MCF 10A (cell line): ENCODE data around the gene BAG3. TPM values are rescaled to one million over a fixed set of nuclear protein-coding genes. Genes with fewer than 3 reads are reported as not detected.
"Not testable (repeated sequence)": the region's sequence is repeated elsewhere in the genome, so short reads cannot be mapped to it uniquely, and the experiment has no call there.

Source experiments
- BruUV-seq: library from RNA; stranded (reverse); fragments of 400-500 nt; replicated peaks from 2 replicates; lab custom pipeline; 2021; lab: Mats Ljungman, UMichigan
- CTCF ChIA-PET: fragments of 300-600 bp; sonication (Branson Sonifier 250); formaldehyde crosslinking; extraction: SDS; loops from one replicate; lab custom pipeline; 2021; ENCODE audit warnings: antibody characterized with exemption, inconsistent platforms; lab: Yijun Ruan, JAX
- POLR2A ChIA-PET: fragments of 300-600, 350-650 bp; sonication (Branson Sonifier 250); formaldehyde crosslinking; extraction: SDS; loops from one replicate; lab custom pipeline; 2020; ENCODE audit warnings: antibody characterized with exemption, inconsistent platforms; lab: Yijun Ruan, JAX
- DNase-seq: peaks from one replicate; pipeline ENCODE4 v3.0.0-alpha.2; 2018; ENCODE audit not compliant: unreplicated experiment
- H3K27ac Mint-ChIP-seq: one replicate; pipeline ENCODE4 v1.8.0; 2022; ENCODE audit warnings: mild to moderate bottlenecking, low read depth, mixed read lengths; ENCODE audit not compliant: unreplicated experiment
- H3K27me3 Mint-ChIP-seq: one replicate; pipeline ENCODE4 v1.8.0; 2022; ENCODE audit warnings: mixed read lengths; ENCODE audit not compliant: insufficient read depth, unreplicated experiment
- H3K36me3 Mint-ChIP-seq: one replicate; pipeline ENCODE4 v1.8.0; 2022; ENCODE audit warnings: mild to moderate bottlenecking, moderate library complexity, mixed read lengths; ENCODE audit not compliant: insufficient read depth, unreplicated experiment
- H3K4me1 Mint-ChIP-seq: one replicate; pipeline ENCODE4 v1.8.0; 2022; ENCODE audit warnings: mixed read lengths; ENCODE audit not compliant: insufficient read depth, unreplicated experiment
- H3K4me3 Mint-ChIP-seq: one replicate; pipeline ENCODE4 v1.8.0; 2022; ENCODE audit warnings: mild to moderate bottlenecking, moderate library complexity, mixed read lengths; ENCODE audit not compliant: unreplicated experiment
- H3K9me3 Mint-ChIP-seq: one replicate; pipeline ENCODE4 v1.8.0; 2022; ENCODE audit warnings: mixed read lengths; ENCODE audit not compliant: unreplicated experiment
- intact Hi-C: fragments of 100-400 bp; cut with micrococcal nuclease; formaldehyde crosslinking; loops from 2 replicates; pipeline ENCODE4 v1.14.1; 2022
- total RNA-seq: library from RNA; stranded (reverse); gene quantifications from 2 replicates; pipeline ENCODE4 v1.2.3, GENCODE V29; 2022
- TF ChIP-seq, protein P1 (sequence below): fragments of 200-600 bp; IDR thresholded peaks from one replicate; pipeline ENCODE4 v1.8.0; 2022; ENCODE audit warnings: antibody characterized with exemption, mild to moderate bottlenecking; ENCODE audit not compliant: unreplicated experiment

The BAG3 gene
- total RNA-seq, 1 experiment from 2014 or later = 53.7 TPM

DNA sequence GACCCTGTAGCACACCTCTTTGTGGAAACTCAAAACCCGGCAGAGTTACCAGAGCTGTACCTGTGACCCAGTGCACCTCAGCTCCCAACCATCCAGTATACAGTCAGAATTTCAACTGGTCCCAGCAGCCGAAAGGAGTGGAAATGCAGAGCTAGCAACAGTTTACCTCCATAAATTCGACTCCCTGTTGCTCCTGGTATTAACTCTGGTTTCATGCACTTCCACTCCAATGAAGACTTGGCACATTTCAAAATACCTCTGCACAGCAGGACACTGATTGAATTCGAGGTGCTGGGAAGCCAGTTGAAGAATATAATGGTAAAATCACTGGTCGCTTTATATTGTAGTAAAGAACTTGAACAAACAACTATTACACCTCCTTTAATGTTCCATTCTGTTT is 36.5 kb upstream of the BAG3 start:
- POLR2A ChIA-PET = no interaction called here
- TF ChIP-seq, protein P1, sequence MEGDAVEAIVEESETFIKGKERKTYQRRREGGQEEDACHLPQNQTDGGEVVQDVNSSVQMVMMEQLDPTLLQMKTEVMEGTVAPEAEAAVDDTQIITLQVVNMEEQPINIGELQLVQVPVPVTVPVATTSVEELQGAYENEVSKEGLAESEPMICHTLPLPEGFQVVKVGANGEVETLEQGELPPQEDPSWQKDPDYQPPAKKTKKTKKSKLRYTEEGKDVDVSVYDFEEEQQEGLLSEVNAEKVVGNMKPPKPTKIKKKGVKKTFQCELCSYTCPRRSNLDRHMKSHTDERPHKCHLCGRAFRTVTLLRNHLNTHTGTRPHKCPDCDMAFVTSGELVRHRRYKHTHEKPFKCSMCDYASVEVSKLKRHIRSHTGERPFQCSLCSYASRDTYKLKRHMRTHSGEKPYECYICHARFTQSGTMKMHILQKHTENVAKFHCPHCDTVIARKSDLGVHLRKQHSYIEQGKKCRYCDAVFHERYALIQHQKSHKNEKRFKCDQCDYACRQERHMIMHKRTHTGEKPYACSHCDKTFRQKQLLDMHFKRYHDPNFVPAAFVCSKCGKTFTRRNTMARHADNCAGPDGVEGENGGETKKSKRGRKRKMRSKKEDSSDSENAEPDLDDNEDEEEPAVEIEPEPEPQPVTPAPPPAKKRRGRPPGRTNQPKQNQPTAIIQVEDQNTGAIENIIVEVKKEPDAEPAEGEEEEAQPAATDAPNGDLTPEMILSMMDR = no peak
- Mint-ChIP-seq H3K9me3 (peaks cover 12% of the 10 kb centered on the region), H3K27ac (no peak overlapping the region), H3K4me1 (no peaks in the 10 kb centered on the region), H3K27me3 (no peaks in the 10 kb centered on the region), H3K36me3 (no peaks in the 10 kb centered on the region), H3K4me3 (no peak overlapping the region)
- DNase-seq = no peak
- intact Hi-C loops = no loop called here
- CTCF ChIA-PET = interaction anchor here (1.3 kb wide), 1 partner anchor 245 kb away, joined by 3 read pairs; no protein-coding TSS in a partner anchor
- no TSS peak for BruUV-seq

DNA sequence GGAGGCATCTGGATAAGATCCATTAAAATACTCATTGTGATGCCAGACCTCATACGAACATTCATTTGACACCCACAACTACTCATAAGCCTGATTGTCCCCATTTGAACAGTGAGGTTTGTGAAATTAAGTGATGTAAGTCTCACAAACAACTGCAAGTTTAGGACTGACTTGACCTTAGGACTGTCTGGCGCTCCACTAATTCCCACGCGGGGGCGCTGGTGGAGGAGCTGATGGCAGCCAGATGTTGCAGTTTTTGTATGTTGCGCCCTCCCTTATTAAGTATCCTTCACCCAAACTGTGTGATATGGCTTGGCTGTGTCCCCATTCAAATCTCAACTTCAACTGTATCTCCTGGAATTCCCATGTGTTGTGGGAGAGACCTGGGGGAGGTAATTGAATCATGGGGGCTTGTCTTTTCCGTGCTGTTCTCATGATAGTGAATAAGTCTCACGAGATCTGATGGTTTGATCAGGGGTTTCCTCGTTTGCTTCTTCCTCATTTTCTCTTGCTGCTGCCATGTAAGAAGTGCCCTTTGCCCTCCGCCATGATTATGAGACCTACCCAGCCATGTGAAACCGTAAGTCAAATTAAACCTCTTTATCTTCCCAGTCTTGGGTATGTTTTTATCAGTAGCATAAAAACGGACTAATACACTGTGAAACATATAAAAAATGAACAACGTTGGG is 34.2 kb upstream of the BAG3 start:
- ChIA-PET CTCF (interaction anchor here (0.5 to 3.2 kb wide), 4 partner anchors 8 to 242 kb away, joined by 3 to 15 read pairs (median 4); no protein-coding TSS in a partner anchor), POLR2A (interaction anchor here (0.6 to 2.1 kb wide), 3 partner anchors 35 to 1437 kb away, joined by 3 to 5 read pairs (median 3); partner anchors contain the start of gene BAG3)
- intact Hi-C loops = no loop called here
- Mint-ChIP-seq H3K27me3 (no peaks in the 10 kb centered on the region), H3K4me3 (no peak overlapping the region), H3K9me3 (no peaks in the 10 kb centered on the region), H3K36me3 (no peaks in the 10 kb centered on the region), H3K4me1 (no peaks in the 10 kb centered on the region), H3K27ac (no peak overlapping the region)
- BruUV-seq = no TSS peak
- TF ChIP-seq, protein P1 = no peak
- DNase-seq = no peak

DNA sequence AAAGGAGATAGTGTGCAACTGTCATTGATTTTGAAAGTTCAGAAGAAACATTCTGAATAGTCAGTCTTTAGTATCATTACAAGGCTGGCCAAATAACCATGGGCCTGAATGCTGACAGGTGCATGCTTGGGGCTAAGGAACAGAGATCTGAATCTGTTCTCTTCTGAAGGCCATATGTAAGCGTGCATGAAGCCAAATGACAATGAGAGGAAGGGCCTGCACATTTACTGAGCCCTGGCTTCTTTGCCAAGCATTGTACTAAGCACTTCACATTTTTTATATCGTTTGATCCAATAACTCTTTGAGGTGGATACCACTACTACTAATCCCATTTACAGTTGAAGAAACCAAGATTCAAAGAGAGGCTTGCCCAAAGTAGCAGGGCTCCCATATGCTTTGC is 32.0 kb upstream of the BAG3 start:
- no TSS peak for BruUV-seq
- intact Hi-C loops = no loop called here
- Mint-ChIP-seq H3K4me3 (no peak overlapping the region), H3K27ac (no peak overlapping the region), H3K36me3 (no peaks in the 10 kb centered on the region), H3K27me3 (no peaks in the 10 kb centered on the region), H3K9me3 (no peaks in the 10 kb centered on the region), H3K4me1 (no peaks in the 10 kb centered on the region)
- DNase-seq = no peak
- ChIA-PET POLR2A (interaction anchor here (0.6 kb wide), 3 partner anchors 15 to 86 kb away, joined by 3 to 4 read pairs (median 3); no protein-coding TSS in a partner anchor), CTCF (interaction anchor here (3.2 kb wide), 1 partner anchor 11 kb away, joined by 15 read pairs; no protein-coding TSS in a partner anchor)
- TF ChIP-seq, protein P1 = no peak

DNA sequence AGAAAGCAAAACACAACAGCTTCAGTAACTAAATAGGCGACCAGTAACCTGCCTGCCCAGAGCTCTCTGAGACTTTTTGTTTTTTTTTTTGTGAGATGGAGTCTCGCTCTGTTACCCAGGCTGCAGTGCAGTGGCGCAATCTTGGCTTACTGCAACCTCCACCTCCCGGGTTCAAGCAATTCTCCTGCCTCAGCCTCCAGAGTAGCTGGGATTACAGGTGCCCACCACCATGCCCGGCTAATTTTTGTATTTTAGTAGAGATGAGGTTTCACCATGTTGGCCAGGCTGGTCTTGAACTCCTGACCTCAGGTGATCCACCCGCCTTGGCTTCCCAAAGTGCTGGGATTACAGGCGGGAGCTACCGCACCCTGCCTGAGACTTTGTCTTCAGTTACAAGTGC is 31.4 kb upstream of the BAG3 start:
- intact Hi-C loops, H3K27me3 Mint-ChIP-seq, H3K36me3 Mint-ChIP-seq, H3K4me3 Mint-ChIP-seq, H3K9me3 Mint-ChIP-seq, DNase-seq, BruUV-seq, H3K4me1 Mint-ChIP-seq, H3K27ac Mint-ChIP-seq: not testable (repeated sequence)
- ChIA-PET POLR2A (interaction anchor here (0.6 kb wide), 2 partner anchors 10 to 85 kb away, joined by 3 read pairs; no protein-coding TSS in a partner anchor), CTCF (interaction anchor here (0.5 to 0.7 kb wide), 3 partner anchors 8 to 1181 kb away, joined by 3 read pairs; no protein-coding TSS in a partner anchor)
